Tibial nerve (tissue), 4 donors: ENCODE data around the gene DUSP7.

Experiments
- CTCF ChIP-seq, 5 experiments: fragments of 200-600 bp in 3 of 5; fragments of 450-650 bp in 2 of 5; sonication (generic) in 3 of 5; IDR thresholded peaks; one replicate each; pipeline ENCODE4 v1.5.1; 2016 to 2019; ENCODE audit warnings: antibody characterized with exemption in 5 of 5, mild to moderate bottlenecking in 3 of 5, moderate library complexity in 2 of 5
- EP300 ChIP-seq, 2 donors: sonication (generic); formaldehyde crosslinking; IDR thresholded peaks; one replicate each; pipeline ENCODE4 v1.6.1; 2017; ENCODE audit warnings: antibody characterized with exemption in 2 of 2, mild to moderate bottlenecking in 1 of 2

- TF ChIP-seq EP300 (IDR thresholded peaks at IDR 0.05) (no peak), CTCF (IDR thresholded peaks at IDR 0.05) (no peak)
Measured at GRCh38 chr3:52006017-52006819, 50.2 kb downstream of the DUSP7 start.
